H1 (cell line): Measurements from ENCODE around the gene PDZD8. TPM values are rescaled to one million over a fixed set of nuclear protein-coding genes. Genes with fewer than 3 reads are reported as not detected.

Experiments used
- CTCF ChIA-PET: fragments of 300-600 bp; sonication (Branson Sonifier 250); formaldehyde crosslinking; loops from one replicate; lab custom pipeline; 2021; ENCODE audit not compliant: partially characterized antibody; lab: Charles Lee
- POLR2A ChIA-PET: fragments of 300-600 bp; sonication (Branson Sonifier 250); formaldehyde crosslinking; loops from one replicate; lab custom pipeline; 2021; ENCODE audit warnings: inconsistent platforms; ENCODE audit not compliant: partially characterized antibody; lab: Charles Lee
- DNase-seq, 2 experiments: peaks; one replicate each; pipeline versions ENCODE4 v3.0.0 to v3.0.0-alpha.2; 2010 to 2022; ENCODE audit warnings: low spot score in 2 of 2, low read depth in 1 of 2, mixed read lengths in 1 of 2
- FAIRE-seq: peaks from 2 replicates; lab custom pipeline; 2011; peaks lifted over from hg19 to GRCh38; lab: Jason Lieb, UNC
- H2AFZ ChIP-seq: 2 replicates; pipeline ENCODE4 v1.8.1; 2012; ENCODE audit warnings: low read length, inconsistent platforms
- H2AK5ac ChIP-seq: 2 replicates; pipeline ENCODE4 v1.6.1; 2013; ENCODE audit warnings: low read depth, low read length
- H2BK120ac ChIP-seq: replicated peaks from 2 replicates; pipeline ENCODE3; 2013; ENCODE audit warnings: low read depth, low read length, inconsistent platforms
- H2BK12ac ChIP-seq: 2 replicates; pipeline ENCODE4 v1.6.1; 2013; ENCODE audit warnings: low read depth, low read length
- H2BK15ac ChIP-seq: 2 replicates; pipeline ENCODE4 v1.6.1; 2013; ENCODE audit warnings: low read length
- H2BK20ac ChIP-seq: 2 replicates; pipeline ENCODE4 v1.6.1; 2013; ENCODE audit warnings: low read length
- H2BK5ac ChIP-seq: 2 replicates; pipeline ENCODE4 v1.6.1; 2013; ENCODE audit warnings: low read depth, low read length
- H3K14ac ChIP-seq: 2 replicates; pipeline ENCODE4 v1.6.1; 2013; ENCODE audit warnings: inconsistent platforms; ENCODE audit not compliant: insufficient read length
- H3K18ac ChIP-seq: 2 replicates; pipeline ENCODE4 v1.6.1; 2013; ENCODE audit warnings: low read length; ENCODE audit errors: extremely low read depth
- H3K23ac ChIP-seq: 2 replicates; pipeline ENCODE4 v1.6.1; 2013; ENCODE audit warnings: inconsistent platforms; ENCODE audit not compliant: insufficient read length
- H3K23me2 ChIP-seq: 2 replicates; pipeline ENCODE4 v1.6.1; 2013; ENCODE audit warnings: low read depth, low read length
- H3K27ac ChIP-seq: 2 replicates; pipeline ENCODE4 v1.6.1; 2011; ENCODE audit warnings: low read depth, low read length, inconsistent platforms
- H3K27me3 ChIP-seq, 4 experiments: replicated peaks in 1 of 4; 1 replicate in 1 of 4; 2 replicates in 3 of 4; pipeline versions ENCODE4 v1.6.1 to v1.8.1; 2011 to 2013; ENCODE audit warnings: low read length in 3 of 4, mild to moderate bottlenecking in 3 of 4, inconsistent platforms in 2 of 4, mixed read lengths in 2 of 4, moderate library complexity in 1 of 4; ENCODE audit not compliant: control insufficient read depth in 3 of 4, insufficient read depth in 3 of 4; ENCODE audit errors: extremely low read depth in 1 of 4
- H3K36me3 ChIP-seq, 4 experiments: 2 replicates each; pipeline versions ENCODE4 v1.6.1 to v1.8.1; 2011 to 2013; ENCODE audit warnings: mild to moderate bottlenecking in 4 of 4, low read length in 3 of 4, moderate library complexity in 2 of 4, control low read depth in 1 of 4, inconsistent platforms in 1 of 4; ENCODE audit not compliant: insufficient read depth in 4 of 4, control insufficient read depth in 2 of 4
- H3K4ac ChIP-seq: replicated peaks from 2 replicates; pipeline ENCODE3; 2013; ENCODE audit warnings: low read length, low read depth, mixed read lengths, inconsistent platforms; ENCODE audit not compliant: insufficient read length
- H3K4me1 ChIP-seq, 4 experiments: replicated peaks in 1 of 4; 1 replicate in 1 of 4; 2 replicates in 3 of 4; pipeline versions ENCODE4 v1.6.1 to v1.8.1; 2011 to 2013; ENCODE audit warnings: low read length in 3 of 4, inconsistent platforms in 2 of 4, mixed read lengths in 1 of 4; ENCODE audit not compliant: insufficient read depth in 4 of 4, control insufficient read depth in 3 of 4
- H3K4me2 ChIP-seq, 2 experiments: 2 replicates each; pipeline versions ENCODE4 v1.6.1 to v1.8.1; 2011 to 2013; ENCODE audit warnings: low read depth in 2 of 2, low read length in 2 of 2, control low read depth in 1 of 2, inconsistent platforms in 1 of 2, mild to moderate bottlenecking in 1 of 2; ENCODE audit not compliant: insufficient read depth in 1 of 2
- H3K4me3 ChIP-seq, 4 experiments: fragments of 200-600, 300-600 bp in 1 of 4; sonication (generic), shearing (Covaris generic), sonication (Bioruptor Twin) in 1 of 4; 2 replicates each; pipeline versions ENCODE4 v1.5.1 to v1.8.1; 2011 to 2016; ENCODE audit warnings: low read length in 4 of 4, low read depth in 3 of 4, control low read depth in 2 of 4, inconsistent platforms in 2 of 4, mild to moderate bottlenecking in 2 of 4, mixed read lengths in 1 of 4, moderate library complexity in 1 of 4; ENCODE audit not compliant: insufficient read depth in 2 of 4; ENCODE audit errors: extremely low read depth in 1 of 4
- H3K56ac ChIP-seq: replicated peaks from 2 replicates; pipeline ENCODE3; 2013; ENCODE audit warnings: low read depth, mild to moderate bottlenecking, mixed read lengths, low read length, inconsistent platforms; ENCODE audit not compliant: insufficient read length
- H3K79me1 ChIP-seq: 2 replicates; pipeline ENCODE4 v1.6.1; 2013; ENCODE audit warnings: low read depth, low read length, control low read depth
- H3K79me2 ChIP-seq, 2 experiments: 2 replicates each; pipeline versions ENCODE4 v1.6.1 to v1.8.1; 2012 to 2013; ENCODE audit warnings: low read length in 2 of 2, mild to moderate bottlenecking in 2 of 2, inconsistent platforms in 1 of 2; ENCODE audit not compliant: insufficient read depth in 2 of 2, control insufficient read depth in 1 of 2
- H3K9ac ChIP-seq, 4 experiments: replicated peaks in 1 of 4; 1 replicate in 1 of 4; 2 replicates in 3 of 4; pipeline versions ENCODE4 v1.6.1 to v1.8.1; 2011 to 2013; ENCODE audit warnings: low read depth in 3 of 4, low read length in 3 of 4, control low read depth in 2 of 4, mild to moderate bottlenecking in 2 of 4, moderate library complexity in 2 of 4, inconsistent platforms in 1 of 4; ENCODE audit errors: extremely low read depth in 1 of 4
- H3K9me3 ChIP-seq, 2 experiments: 2 replicates each; pipeline versions ENCODE4 v1.6.1 to v1.8.1; 2012 to 2013; ENCODE audit warnings: mild to moderate bottlenecking in 2 of 2, moderate library complexity in 2 of 2, control low read depth in 1 of 2, inconsistent platforms in 1 of 2, low read depth in 1 of 2, low read length in 1 of 2, mixed read lengths in 1 of 2; ENCODE audit not compliant: insufficient read depth in 2 of 2
- H4K20me1 ChIP-seq, 2 experiments: replicated peaks in 1 of 2; 2 replicates each; pipeline versions ENCODE3 to v1.8.1; 2011 to 2013; ENCODE audit warnings: inconsistent platforms in 2 of 2, low read length in 2 of 2, mild to moderate bottlenecking in 1 of 2; ENCODE audit not compliant: insufficient read depth in 2 of 2, control insufficient read depth in 1 of 2
- H4K5ac ChIP-seq: 2 replicates; pipeline ENCODE4 v1.6.1; 2013; ENCODE audit warnings: low read length, low read depth, mixed read lengths, inconsistent platforms; ENCODE audit not compliant: insufficient read length
- H4K8ac ChIP-seq: 2 replicates; pipeline ENCODE4 v1.8.0; 2013; ENCODE audit warnings: mild to moderate bottlenecking, moderate library complexity, low read length, inconsistent platforms; ENCODE audit not compliant: insufficient read depth; ENCODE audit errors: extremely low read depth
- H4K91ac ChIP-seq: replicated peaks from 2 replicates; pipeline ENCODE3; 2013; ENCODE audit warnings: low read length, mixed read lengths, inconsistent platforms; ENCODE audit not compliant: insufficient read length
- CTBP2 ChIP-seq: IDR thresholded peaks from 2 replicates; pipeline ENCODE4 v1.7.0; 2011; ENCODE audit warnings: borderline replicate concordance, mild to moderate bottlenecking, moderate library complexity, mixed read lengths, low read length; ENCODE audit not compliant: insufficient read depth, insufficient read length
- TAF7 ChIP-seq: optimal IDR thresholded peaks from 2 replicates; pipeline ENCODE3; 2011; ENCODE audit warnings: low read depth, mild to moderate bottlenecking, inconsistent platforms, low read length, moderate library complexity, borderline replicate concordance
- USF2 ChIP-seq: IDR thresholded peaks from 2 replicates; pipeline ENCODE4 v1.6.1; 2011; ENCODE audit warnings: low read length, improper control_type of control experiment
- WGBS, 2 experiments: shearing (Covaris generic) in 1 of 2; methylation state at CpG; one replicate each; pipeline versions ENCODE4 v1.1.6 to v1.1.7; 2013 to 2015; ENCODE audit warnings: low lambda C conversion rate in 2 of 2, mixed read lengths in 2 of 2, inconsistent platforms in 1 of 2, low coverage in 1 of 2, missing lambda C conversion rate in 1 of 2; ENCODE audit not compliant: insufficient replicate concordance in 2 of 2, insufficient coverage in 1 of 2, insufficient read length in 1 of 2; ENCODE audit errors: extremely low coverage in 1 of 2, missing lambda C conversion rate in 1 of 2; 5-methylcytosine and 5-hydroxymethylcytosine counted together
- polyA plus RNA-seq, 7 experiments: library from polyadenylated mRNA; depleted of rRNA in 3 of 7; stranded (reverse) in 5 of 7; unstranded in 2 of 7; fragments of >200 nt in 5 of 7; fragments of 200-250 nt in 2 of 7; gene quantifications; 1 replicate in 5 of 7; 2 replicates in 1 of 7; 4 replicates in 1 of 7; pipeline versions ENCODE4 v1.2.1 to v1.2.3, GENCODE V29; 2011 to 2013; ENCODE audit warnings: missing spikeins in 2 of 7, mixed read lengths in 2 of 7
- total RNA-seq: library from RNA; stranded (reverse); fragmentation: NEBNext Ultra II Directional; extraction: Animal tissue kit (Norgen Biotek cat#: 25700); gene quantifications from 2 replicates; pipeline ENCODE4 v1.2.1, GENCODE V29; 2021

PDZD8 gene
- total and polyA plus RNA-seq, 2 of the 8 experiments (the other 6 are each of a cell fraction or from before 2014, with no cell fraction given) = 10.9 to 50.1 TPM

- H3K9me3 ChIP-seq = no peaks in the 10 kb centered on the region
- WGBS, 2 experiments = 86% methylated on average over 2 of the region's 2 CpGs; no CpG with 5 or more reads in 1 of the 2 experiments
- H2BK5ac ChIP-seq = no peak overlapping the region
- H4K20me1 ChIP-seq = peaks cover 0 to 3% of the 10 kb centered on the region in 2 experiments
- H3K4me2 ChIP-seq = no peak overlapping the region
- TF ChIP-seq TAF7 (no peak), CTBP2 (no peak), USF2 (no peak)
- H2BK12ac ChIP-seq = no peak overlapping the region
- no peak overlapping the region for H2AK5ac ChIP-seq
- no peak overlapping the region for H2BK15ac ChIP-seq
- H3K4ac ChIP-seq = no peak overlapping the region
- no peak overlapping the region for H2BK120ac ChIP-seq
- no peak overlapping the region for H2AFZ ChIP-seq
- FAIRE-seq (no peak), DNase-seq (no peak)
- H3K4me3 ChIP-seq = no peak overlapping the region
- ChIA-PET POLR2A (no interaction called here), CTCF (interaction anchor here (0.6 to 8.7 kb wide), 3 partner anchors 87 to 100 kb away, joined by 3 to 118 read pairs (median 97); no protein-coding TSS in a partner anchor)
- H3K23ac ChIP-seq = no peak overlapping the region
- H3K36me3 ChIP-seq = no peaks in the 10 kb centered on the region
- H3K18ac ChIP-seq = no peak overlapping the region
- no peak overlapping the region for H3K27ac ChIP-seq
- no peaks in the 10 kb centered on the region for H3K23me2 ChIP-seq
- H3K9ac ChIP-seq = no peak overlapping the region
- no peaks in the 10 kb centered on the region for H3K79me1 ChIP-seq
- no peak overlapping the region for H4K91ac ChIP-seq
- no peak overlapping the region for H4K8ac ChIP-seq
- H3K14ac ChIP-seq = no peak overlapping the region
- H3K79me2 ChIP-seq = peaks cover 0 to 14% of the 10 kb centered on the region in 2 experiments; a peak in 2 of 4 replicates
- H3K4me1 ChIP-seq = no peaks in the 10 kb centered on the region
- no peak overlapping the region for H3K56ac ChIP-seq
- H2BK20ac ChIP-seq = no peak overlapping the region
- no peaks in the 10 kb centered on the region for H3K27me3 ChIP-seq
- no peak overlapping the region for H4K5ac ChIP-seq
Measured at GRCh38 chr10:117316701-117317100, 58.5 kb downstream of the PDZD8 start.
